Muscle of arm (tissue), 12 donors: ENCODE measurements around the gene HEMK1. TPM values are rescaled to one million over a fixed set of nuclear protein-coding genes. Genes with fewer than 3 reads are reported as not detected.
A peak's percentile ranks its signal among the peaks of the same experiment; 100 is the strongest.

ENCODE experiments used
- DNase-seq: peaks from one replicate; pipeline ENCODE4 v3.0.0-alpha.2; 2013
- polyA plus RNA-seq, 12 donors: library from polyadenylated mRNA; unstranded; fragments of 120-200 nt; gene quantifications; one replicate each; pipeline ENCODE4 v1.2.1, GENCODE V29; 2013; ENCODE audit not compliant: insufficient read length in 12 of 12

The HEMK1 gene
- polyA plus RNA-seq, 12 donors, result 14.6 to 21.7 (median 17.0) TPM; not detected in 1

- no peak for DNase-seq
These were observed 64.0 kb downstream of the HEMK1 start for GRCh38 chr3:50633230-50633790.

GRCh38 chr3:50635066-50635465, 65.7 kb downstream of the HEMK1 start:
- DNase-seq, result no peak

- DNase-seq, result no peak
These were observed 67.7 kb downstream of the HEMK1 start for GRCh38 chr3:50637011-50637410.

GRCh38 chr3:50637945-50638344, 68.6 kb downstream of the HEMK1 start:
- DNase-seq, result no peak

- no peak for DNase-seq
These were observed 69.8 kb downstream of the HEMK1 start for GRCh38 chr3:50639055-50639494.

GRCh38 chr3:50642382-50642781, 73.1 kb downstream of the HEMK1 start:
- DNase-seq, result no peak

GRCh38 chr3:50644561-50644960, 75.2 kb downstream of the HEMK1 start:
- peak; percentile 47 for DNase-seq

GRCh38 chr3:50645378-50645777, 76.1 kb downstream of the HEMK1 start:
- DNase-seq, result no peak

Other genes starting within 250 kb of the HEMK1 start
- gene HYAL2, start 246.8 kb upstream of the HEMK1 start, polyA plus RNA-seq, result 10 to 100 TPM in 11 of 12 donors, not detected in 1; 30.9 to 43.9 (median 36.9) TPM
- gene TUSC2, start 241.3 kb upstream of the HEMK1 start, polyA plus RNA-seq, result 10 to 100 TPM in 11 of 12 donors, not detected in 1; 12.5 to 45.3 (median 15.9) TPM
- 10 to 100 TPM in 11 of 12 donors, not detected in 1; 26.1 to 42.4 (median 33.0) TPM for gene RASSF1, start 228.7 kb upstream of the HEMK1 start, polyA plus RNA-seq
- gene ZMYND10, start 223.8 kb upstream of the HEMK1 start, polyA plus RNA-seq, result 1 to 10 TPM in 3 of 12 donors, under 1 TPM in 7, not detected in 2; 0.65 to 1.7 (median 0.83) TPM
- 10 to 100 TPM in 10 of 12 donors, 1 to 10 TPM in 1, not detected in 1; 7.5 to 21.8 (median 18.0) TPM for gene NPRL2, start 218.7 kb upstream of the HEMK1 start, polyA plus RNA-seq
- gene CYB561D2, start 218.7 kb upstream of the HEMK1 start, polyA plus RNA-seq, result 1 to 10 TPM in 10 of 12 donors, not detected in 2; 4.3 to 7.8 (median 6.7) TPM
- gene TMEM115, start 210.0 kb upstream of the HEMK1 start, polyA plus RNA-seq, result 10 to 100 TPM in 11 of 12 donors, not detected in 1; 19.5 to 29.1 (median 22.9) TPM
- gene CACNA2D2, start 65.9 kb upstream of the HEMK1 start, polyA plus RNA-seq, result 10 to 100 TPM in 2 of 12 donors, 1 to 10 TPM in 9, not detected in 1; 5.0 to 12.5 (median 7.7) TPM
- 10 to 100 TPM in 11 of 12 donors, not detected in 1; 13.0 to 24.8 (median 17.3) TPM for gene C3orf18, start 1.8 kb upstream of the HEMK1 start, polyA plus RNA-seq
- gene CISH, start 42.3 kb downstream of the HEMK1 start, polyA plus RNA-seq, result 10 to 100 TPM in 6 of 12 donors, 1 to 10 TPM in 5, not detected in 1; 8.8 to 21.0 (median 12.5) TPM
- 100 to 1,000 TPM in 1 of 12 donors, 10 to 100 TPM in 11; 10.5 to 174 (median 27.9) TPM for gene MAPKAPK3, start 47.6 kb downstream of the HEMK1 start, polyA plus RNA-seq
- gene DOCK3, start 105.4 kb downstream of the HEMK1 start, polyA plus RNA-seq, result 1 to 10 TPM in 1 of 12 donors, under 1 TPM in 9, not detected in 2; 0.06 to 3.4 (median 0.23) TPM